ENCODE results near the gene WNT10A.

The WNT10A gene

DNA sequence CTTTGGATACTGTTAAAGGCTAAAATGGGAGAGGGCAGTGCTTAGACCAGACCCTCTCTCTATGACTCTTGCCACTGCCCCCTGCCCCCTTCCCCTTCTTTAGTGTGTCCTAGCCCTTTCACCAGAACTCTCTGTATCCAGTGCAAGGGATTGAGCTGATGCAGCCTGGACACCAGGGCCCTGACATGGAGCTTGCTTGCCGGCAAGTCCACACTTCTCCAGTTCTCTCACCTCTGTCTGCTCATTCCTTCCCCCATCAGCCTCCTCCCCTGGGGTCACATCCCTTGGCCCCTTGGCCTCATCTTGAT, 22.6 kb upstream of the WNT10A start:
- no peak for DNase-seq

DNA sequence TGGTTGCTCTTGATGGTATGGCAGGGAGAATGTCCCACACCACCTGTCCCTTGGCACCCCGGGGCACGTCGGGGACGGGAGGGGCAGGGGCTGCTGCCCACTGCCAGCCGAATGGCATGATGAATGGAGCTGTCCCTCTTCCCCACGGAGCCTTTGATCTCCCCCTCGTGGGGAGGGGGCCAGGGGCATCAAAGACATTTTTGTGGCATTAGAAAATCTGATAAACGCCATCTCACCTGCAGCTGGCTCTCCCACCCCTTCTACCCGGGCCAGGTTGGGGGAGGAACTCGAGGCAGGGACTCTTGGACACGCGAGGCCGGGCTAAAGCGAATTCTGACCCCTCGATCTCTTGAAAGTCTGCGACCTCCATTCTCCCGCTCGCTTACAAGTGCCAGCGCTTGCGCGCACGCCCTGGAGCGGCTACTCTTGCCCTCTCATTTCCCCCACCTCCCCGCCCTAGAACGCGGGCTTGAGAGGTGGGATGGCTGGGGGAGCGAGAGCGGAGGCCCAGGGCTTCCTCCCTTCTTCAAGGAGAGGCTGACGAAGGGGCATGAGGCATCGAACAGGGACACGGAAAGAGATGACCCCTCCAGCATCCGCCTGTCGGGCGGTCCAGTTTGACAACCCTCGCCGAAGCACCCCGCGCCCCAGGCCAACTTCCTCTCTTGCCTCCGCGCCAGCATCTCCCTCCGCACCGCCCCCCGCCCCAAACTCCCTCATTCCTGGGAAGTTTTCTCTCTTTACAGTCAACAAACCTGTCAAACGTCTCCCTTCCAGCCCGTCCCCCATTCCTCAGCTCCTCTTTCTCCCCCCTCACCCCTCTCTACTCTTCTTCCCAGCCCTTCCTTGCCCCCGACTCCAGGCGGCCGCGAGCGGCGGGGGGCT, 21.7 kb upstream of the WNT10A start:
- DNase-seq: no peak

DNA sequence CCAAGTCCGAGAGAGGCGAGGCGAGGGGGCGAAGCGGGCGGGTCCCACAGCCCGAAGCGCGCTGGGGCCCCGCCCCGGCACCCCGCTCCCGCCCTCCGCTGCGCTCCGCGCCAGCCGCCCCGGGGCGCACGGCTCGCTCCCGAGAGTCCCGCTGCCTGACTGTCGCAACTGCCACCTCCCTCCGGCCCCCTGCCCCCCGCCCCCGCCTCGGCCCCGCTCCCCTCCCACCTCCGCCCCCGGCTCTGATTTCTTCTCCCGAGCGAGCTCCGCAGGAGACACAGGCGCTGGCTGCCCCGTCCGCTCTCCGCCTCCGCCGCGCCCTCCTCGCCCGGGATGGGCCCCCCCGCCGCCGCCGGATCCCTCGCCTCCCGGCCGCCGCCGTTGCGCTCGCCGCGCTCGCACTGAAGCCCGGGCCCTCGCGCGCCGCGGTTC, 21.1 kb upstream of the WNT10A start, which contains the start of gene WNT6:
TSS of gene WNT6 (plus strand) at position 250 of the 432 bp plus-strand sequence. CDS start 233 bp downstream, outside the sequence.
- DNase-seq: no peak

DNA sequence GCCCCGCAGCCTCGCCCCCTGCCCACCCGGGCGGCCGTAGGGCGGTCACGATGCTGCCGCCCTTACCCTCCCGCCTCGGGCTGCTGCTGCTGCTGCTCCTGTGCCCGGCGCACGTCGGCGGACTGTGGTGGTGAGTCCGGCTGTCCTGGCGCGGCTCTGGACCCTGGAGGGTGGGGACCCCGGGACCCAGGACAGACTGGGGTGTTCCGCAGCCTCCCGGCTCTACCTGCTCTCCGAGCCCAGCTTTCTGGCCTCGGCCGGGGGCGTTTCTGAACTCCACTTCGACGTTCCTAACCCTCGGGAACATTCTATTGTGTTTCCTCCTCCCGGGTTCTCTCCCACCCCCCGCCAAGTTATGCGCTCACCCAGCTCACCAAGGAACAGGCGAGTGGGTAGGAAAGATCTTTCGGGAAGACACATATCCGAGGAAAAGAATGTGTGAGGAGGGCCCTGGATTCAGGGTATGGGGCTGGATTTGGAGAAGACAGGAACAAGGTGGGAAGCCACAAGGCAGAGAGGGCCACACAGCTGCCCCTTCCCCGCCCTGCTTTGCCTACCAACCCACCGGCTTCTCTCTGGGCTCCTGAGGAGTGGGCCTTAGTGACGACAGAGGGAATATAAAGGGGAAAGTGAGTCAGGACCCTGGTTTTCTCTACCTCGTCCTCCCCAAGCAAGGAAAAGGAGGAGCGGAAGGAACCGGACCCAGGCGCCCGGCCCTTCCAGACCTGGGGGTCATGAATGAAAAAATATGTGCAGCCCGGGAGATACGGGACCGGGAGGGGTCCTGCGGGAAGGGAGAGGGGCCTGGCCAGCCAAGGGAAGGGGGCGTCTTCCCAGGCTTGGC, 20.4 kb upstream of the WNT10A start:
- no peak for DNase-seq

DNA sequence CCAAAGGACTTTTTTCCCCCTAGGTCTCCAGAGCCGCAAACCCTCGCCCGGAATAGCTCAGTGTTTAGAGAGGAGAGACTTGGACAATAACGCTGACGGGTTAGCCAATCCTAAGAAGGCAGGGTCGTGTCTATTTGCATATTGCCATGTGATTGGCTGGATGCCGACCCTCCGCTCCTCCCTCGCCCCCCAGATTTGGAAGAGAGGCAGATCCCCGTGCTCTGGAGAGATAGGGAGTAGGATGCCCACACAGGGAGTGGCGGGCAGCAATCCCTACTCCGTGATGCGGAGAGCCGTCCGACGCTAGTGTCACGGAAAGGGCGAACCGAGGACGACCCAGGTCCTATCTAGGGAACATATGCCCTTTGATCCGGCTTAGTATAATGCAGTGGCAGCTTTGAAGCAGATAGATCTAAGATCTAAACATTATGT, 19.7 kb upstream of the WNT10A start:
- peak; percentile 79 for DNase-seq

GRCh38 chr2:218861645-218862318, 18.9 kb upstream of the WNT10A start:
- no peak for DNase-seq

DNA sequence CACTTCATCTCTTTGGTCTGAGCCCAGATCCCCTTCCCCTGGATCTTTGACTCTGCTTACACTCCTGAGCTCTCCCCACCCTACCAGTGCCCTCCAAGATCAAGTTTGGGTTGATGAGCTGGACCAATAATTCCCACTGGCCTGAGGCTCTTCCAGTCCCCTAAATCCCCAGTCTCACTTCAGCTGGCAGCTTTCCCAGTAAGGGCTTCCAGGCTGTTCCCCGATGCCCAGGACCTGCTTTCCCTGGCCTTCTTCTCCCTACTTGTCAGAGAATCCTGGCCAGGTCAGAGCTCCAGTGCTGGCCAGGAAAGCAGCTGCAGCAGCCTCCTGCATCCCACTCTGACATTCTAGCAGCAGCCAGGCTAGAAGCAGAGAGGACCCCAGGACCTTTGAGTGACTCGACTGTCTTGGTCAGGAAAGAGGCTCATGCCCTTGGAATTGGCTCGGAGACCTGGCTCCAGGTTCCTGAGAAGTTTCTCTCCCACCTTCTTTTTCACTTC, 17.6 kb upstream of the WNT10A start:
- DNase-seq: no peak

DNA sequence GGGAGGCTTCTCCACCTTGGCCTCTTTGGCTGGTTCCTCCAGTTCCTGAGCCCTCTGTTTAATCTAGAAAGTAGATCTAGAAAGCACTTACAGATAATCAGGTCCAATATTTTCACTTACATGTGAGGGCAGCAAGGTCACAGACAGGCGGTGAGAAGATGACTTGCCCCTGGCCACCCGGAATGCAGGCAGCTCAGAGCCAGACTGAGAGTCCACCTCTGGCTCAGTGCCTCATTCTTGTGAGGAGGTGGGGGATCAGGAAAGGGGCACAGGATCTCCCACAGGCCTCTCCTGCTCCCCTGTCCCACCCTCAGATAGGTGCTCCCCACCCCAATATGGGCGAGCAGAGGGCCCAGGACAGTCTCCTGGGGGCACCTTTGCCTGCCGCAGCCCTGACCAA, 15.3 kb upstream of the WNT10A start:
- DNase-seq: no peak

- DNase-seq: no peak
Measured at GRCh38 chr2:218865999-218866398, 14.7 kb upstream of the WNT10A start.

DNA sequence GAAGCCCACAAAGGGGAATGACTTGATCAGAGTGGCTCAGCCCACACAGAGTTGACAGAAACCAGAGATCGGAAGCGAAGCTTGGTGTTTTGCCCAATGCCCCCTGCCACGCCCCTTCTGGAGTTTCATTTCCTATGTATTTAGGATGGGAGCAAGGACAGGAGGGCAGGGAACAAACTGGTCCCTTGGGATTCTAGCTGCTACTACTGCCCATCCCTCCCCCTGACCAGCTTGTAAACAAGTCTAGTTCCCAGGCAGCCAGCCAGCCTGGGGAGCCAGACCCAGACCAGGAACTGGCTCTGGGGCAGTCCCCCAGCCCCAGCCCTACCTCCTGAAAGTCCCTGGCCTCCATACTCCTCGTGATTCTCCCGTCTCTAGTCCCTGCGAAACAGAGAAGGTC, 12.8 kb upstream of the WNT10A start:
- DNase-seq: no peak

DNA sequence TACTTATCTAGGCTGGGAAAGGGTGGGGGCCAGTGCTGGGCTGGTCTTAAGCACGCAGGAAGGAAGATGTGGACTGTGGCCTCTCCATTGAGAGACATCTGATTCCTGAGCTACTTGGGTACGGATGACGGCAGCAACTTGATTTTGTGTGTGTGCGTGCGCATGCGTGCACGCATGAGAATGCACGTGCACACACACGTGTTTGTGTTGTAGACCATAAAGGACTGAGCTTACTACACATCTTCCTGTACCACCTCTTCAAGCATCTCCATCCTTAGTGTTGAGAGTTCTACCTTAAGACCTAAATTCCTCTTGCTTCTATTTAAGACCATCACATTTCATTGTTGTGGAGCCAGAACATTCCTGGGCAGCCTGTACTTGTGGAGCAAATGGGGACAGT, 11.6 kb upstream of the WNT10A start:
- DNase-seq: no peak

- peak; percentile 29 for DNase-seq
Measured at GRCh38 chr2:218870984-218871344, 9.7 kb upstream of the WNT10A start.

DNA sequence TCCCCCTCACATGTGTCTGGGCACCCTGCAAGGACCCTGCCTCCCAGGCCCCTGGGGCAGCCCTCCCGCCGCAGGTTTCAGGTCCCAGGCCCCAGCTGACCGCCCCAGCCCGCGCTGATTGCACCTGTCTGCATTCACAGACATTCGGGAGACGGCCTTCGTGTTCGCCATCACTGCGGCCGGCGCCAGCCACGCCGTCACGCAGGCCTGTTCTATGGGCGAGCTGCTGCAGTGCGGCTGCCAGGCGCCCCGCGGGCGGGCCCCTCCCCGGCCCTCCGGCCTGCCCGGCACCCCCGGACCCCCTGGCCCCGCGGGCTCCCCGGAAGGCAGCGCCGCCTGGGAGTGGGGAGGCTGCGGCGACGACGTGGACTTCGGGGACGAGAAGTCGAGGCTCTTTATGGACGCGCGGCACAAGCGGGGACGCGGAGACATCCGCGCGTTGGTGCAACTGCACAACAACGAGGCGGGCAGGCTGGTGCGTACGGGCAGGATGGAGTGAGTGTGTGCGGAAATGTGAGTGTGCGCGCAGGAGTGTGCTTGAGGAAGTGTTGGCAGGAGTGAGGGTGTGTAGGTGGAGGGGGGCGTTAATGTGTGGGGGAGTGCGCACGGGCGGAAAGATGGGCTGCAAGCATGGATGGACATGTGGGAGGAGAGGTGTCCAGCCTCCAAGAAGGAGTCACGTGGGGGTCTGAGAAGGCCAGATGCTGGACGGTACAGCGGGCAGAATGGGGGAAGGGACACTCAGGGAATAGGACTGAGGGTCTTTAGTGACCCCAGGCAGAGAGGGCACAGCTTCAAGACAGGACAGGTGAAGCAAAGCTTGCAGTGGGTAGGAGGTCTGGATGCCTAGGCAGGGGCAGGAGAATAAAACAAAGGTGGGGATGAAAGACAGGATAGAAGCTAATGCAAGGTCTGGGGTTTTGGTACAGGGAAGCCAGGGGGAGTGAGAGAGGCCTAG, 9.0 kb upstream of the WNT10A start:
- DNase-seq: peak; percentile 20

DNA sequence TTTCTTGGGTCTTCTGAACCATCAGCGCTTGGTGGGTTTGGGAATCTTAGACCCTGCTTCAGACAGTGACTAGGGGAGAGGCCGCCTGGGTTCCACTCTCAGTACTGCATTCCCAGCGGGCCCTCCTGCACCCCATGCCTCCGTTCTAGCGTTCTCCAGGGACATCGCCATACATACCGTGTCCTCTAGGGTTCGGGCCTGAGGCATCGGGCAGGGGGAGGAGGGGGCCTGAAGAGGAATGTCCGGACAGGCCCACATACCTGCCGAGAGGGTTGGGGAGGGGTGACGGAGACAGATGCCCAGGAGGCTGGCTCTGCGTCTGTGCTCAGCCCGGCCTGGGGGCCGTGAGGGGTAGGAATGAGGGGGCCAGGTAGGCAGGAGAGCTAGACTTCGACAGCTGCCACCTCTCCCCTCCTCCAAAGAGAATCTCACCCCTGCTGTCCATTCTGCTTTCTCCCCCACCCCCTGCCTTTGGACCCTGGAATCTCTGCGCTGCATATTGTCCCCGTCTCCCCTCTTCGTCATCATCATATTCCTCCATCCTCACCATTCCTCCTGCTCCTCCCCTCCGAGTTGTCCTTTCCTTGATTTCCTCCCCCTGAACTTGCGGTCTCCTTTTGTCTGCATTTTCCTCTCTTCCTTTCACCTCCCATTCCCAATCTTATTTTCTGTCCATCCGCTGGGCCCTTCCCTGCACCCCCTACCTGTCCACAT, 7.8 kb upstream of the WNT10A start:
- peak; percentile 21 for DNase-seq

GRCh38 chr2:218873359-218874194, 7.1 kb upstream of the WNT10A start:
- peak; percentile 18 for DNase-seq

- DNase-seq: no peak
Measured at GRCh38 chr2:218875692-218876246, 4.9 kb upstream of the WNT10A start.

- DNase-seq: peak; percentile 66
Measured at GRCh38 chr2:218876562-218877219, 4.0 kb upstream of the WNT10A start.

- DNase-seq: peak; percentile 13
Measured at GRCh38 chr2:218877331-218877730, 3.3 kb upstream of the WNT10A start.

DNA sequence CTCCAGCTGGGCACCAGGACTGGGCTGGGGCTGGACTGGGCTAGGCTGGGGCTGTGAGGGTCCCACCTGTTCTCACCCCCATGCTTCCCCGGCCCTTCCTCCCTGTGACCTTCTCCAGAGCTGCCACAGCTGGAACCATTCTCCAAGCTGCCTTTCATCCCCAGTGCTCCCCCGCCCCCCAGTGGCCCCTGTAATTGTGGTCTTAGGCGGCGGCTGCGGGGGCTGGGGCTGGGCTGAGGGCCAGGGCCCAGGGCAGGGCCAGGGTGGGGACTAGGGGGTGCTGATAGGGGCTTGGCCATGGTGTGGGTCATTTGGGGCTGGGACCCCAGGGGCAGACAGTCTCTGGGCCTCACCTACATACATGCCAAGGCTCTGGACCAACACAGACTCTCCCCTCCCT, 2.8 kb upstream of the WNT10A start:
- peak; percentile 28 for DNase-seq

Data from left hindlimb (tissue), 1 donor.